ENCODE data around the gene WWOX.

WWOX gene

DNA sequence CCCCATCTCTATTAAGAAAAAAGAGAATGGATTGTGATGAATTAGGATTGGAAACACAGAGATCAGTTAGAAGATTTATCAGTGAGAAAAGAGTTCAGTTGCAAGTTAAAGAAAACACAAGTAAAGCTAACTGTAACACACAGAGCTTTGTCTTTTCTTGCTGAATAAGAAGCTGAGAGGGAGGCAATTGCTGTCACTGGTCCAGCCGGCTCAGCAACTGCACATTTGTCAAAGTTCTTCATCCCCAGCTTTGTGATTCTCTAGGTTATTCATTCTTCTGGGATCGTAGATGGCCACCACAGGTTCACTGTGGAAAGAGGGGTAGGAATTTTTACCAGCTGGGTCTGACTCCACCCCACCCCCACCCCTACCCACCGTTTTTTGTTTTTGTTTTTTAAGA lies 615.7 kb downstream of the WWOX start:
- TF ChIP-seq, protein P1, sequence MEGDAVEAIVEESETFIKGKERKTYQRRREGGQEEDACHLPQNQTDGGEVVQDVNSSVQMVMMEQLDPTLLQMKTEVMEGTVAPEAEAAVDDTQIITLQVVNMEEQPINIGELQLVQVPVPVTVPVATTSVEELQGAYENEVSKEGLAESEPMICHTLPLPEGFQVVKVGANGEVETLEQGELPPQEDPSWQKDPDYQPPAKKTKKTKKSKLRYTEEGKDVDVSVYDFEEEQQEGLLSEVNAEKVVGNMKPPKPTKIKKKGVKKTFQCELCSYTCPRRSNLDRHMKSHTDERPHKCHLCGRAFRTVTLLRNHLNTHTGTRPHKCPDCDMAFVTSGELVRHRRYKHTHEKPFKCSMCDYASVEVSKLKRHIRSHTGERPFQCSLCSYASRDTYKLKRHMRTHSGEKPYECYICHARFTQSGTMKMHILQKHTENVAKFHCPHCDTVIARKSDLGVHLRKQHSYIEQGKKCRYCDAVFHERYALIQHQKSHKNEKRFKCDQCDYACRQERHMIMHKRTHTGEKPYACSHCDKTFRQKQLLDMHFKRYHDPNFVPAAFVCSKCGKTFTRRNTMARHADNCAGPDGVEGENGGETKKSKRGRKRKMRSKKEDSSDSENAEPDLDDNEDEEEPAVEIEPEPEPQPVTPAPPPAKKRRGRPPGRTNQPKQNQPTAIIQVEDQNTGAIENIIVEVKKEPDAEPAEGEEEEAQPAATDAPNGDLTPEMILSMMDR (IDR thresholded peaks at IDR 0.05; ENCODE audit: insufficient read depth, missing control alignments), result no peak
- FAIRE-seq (no peak), DNase-seq (ENCODE audit: insufficient read length, low spot score) (no peak)

GRCh38 chr16:78715673-78716072 lies 616.2 kb downstream of the WWOX start:
- TF ChIP-seq, protein P1 (IDR thresholded peaks at IDR 0.05; ENCODE audit: insufficient read depth, missing control alignments), result no peak
- FAIRE-seq (no peak), DNase-seq (ENCODE audit: insufficient read length, low spot score) (no peak)

- TF ChIP-seq, protein P1 (IDR thresholded peaks at IDR 0.05; ENCODE audit: insufficient read depth, missing control alignments), result no peak
- DNase-seq (ENCODE audit: insufficient read length, low spot score) (no peak), FAIRE-seq (no peak)
Measured at GRCh38 chr16:78718141-78718540, 618.7 kb downstream of the WWOX start.

DNA sequence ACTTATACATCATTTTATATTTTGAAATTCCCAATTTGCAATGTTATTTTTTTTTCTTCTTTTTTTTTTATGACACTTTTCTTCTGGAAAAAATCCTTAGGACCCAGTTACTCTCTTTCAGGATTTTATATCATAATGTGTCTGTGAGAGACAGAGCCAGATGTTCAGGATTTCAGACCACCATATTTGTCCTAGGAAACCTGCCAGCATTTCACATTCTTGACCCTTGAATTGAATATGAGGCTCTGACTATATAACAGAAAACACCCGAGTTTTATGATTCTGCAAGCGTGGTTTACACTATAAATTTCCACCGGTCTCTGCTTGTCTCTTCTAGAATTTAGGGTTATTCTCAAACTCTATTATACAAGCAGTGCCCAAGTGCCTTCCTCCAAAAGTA lies 621.0 kb downstream of the WWOX start:
- no peak for FAIRE-seq
- TF ChIP-seq, protein P1 (IDR thresholded peaks at IDR 0.05; ENCODE audit: insufficient read depth, missing control alignments), result no peak
- no peak for DNase-seq (ENCODE audit: insufficient read length, low spot score)

GRCh38 chr16:78727536-78727935 lies 628.1 kb downstream of the WWOX start:
- TF ChIP-seq, protein P1 (IDR thresholded peaks at IDR 0.05; ENCODE audit: insufficient read depth, missing control alignments), result no peak
- DNase-seq (ENCODE audit: insufficient read length, low spot score) (no peak), FAIRE-seq (no peak)

- no peak for FAIRE-seq
- TF ChIP-seq, protein P1 (IDR thresholded peaks at IDR 0.05; ENCODE audit: insufficient read depth, missing control alignments), result no peak
- DNase-seq (ENCODE audit: insufficient read length, low spot score), result no peak
Measured at GRCh38 chr16:78729687-78730086, 630.2 kb downstream of the WWOX start.

- no peak for FAIRE-seq
- TF ChIP-seq, protein P1 (IDR thresholded peaks at IDR 0.05; ENCODE audit: insufficient read depth, missing control alignments), result no peak
Measured at GRCh38 chr16:78731785-78732184, 632.3 kb downstream of the WWOX start.

More at GRCh38 chr16:78731785-78732184, 632.3 kb downstream of the WWOX start:
- DNase-seq (ENCODE audit: insufficient read length, low spot score), result no peak
